ENCODE data around the gene COL18A1.
"Not testable (repeated sequence)": the region's sequence is repeated elsewhere in the genome, so short reads cannot be mapped to it uniquely, and the experiment has no call there.

Gene COL18A1

GRCh38 chr21:45497846-45498645 lies 93.1 kb downstream of the COL18A1 start:
- DNase-seq, result no peak

GRCh38 chr21:45498646-45499000 lies 93.7 kb downstream of the COL18A1 start:
- no peak for DNase-seq

DNA sequence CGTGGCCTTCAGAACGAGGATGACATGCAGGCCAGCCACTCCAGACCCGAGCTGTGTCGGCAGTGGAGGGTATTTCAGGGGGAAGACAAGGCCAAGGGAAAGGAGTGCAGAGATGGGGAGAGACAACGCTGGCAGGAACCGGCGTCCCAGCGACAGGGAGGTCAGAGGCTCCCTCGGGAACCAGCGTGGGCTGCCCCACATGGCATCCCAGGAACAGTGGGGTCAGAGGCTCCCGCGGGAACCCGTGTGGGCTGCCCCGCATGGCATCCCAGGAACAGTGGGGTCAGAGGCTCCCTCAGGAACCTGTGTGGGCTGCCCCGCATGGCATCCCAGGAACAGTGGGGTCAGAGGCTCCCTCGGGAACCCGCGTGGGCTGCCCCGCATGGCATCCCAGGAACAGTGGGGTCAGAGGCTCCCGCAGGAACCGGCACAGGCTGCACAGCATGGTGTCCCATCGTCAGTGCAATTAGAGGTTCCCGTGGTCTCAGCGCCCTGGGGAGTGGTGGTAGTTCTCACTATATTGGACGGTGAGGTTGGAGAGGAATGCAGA lies 94.3 kb downstream of the COL18A1 start:
- no peak for DNase-seq

GRCh38 chr21:45499970-45500577 lies 95.1 kb downstream of the COL18A1 start:
- DNase-seq, result no peak

GRCh38 chr21:45501081-45502005 lies 96.4 kb downstream of the COL18A1 start:
- DNase-seq, result not testable (repeated sequence)

- DNase-seq, result no peak
Measured at GRCh38 chr21:45502006-45502345, 97.0 kb downstream of the COL18A1 start.

DNA sequence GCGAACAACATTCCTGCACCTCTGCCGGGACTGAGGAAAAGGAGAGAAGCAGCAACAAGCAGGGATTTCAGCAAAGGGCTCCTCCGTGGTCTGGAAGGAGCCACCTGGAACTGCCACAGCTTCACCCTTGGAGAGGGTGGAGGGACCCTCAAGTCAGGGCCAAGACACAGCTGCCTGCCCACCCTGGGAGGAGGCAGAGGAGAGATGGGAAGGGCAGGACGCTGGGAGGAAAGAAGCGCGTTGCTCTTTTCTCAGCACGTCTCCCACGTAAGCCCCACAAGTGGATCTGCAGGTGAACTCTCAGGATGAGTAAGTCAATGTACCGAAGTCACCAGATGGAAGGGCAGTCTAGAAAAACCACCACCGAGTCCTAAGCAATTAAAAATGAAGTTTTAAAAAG lies 97.6 kb downstream of the COL18A1 start:
- no peak for DNase-seq

- DNase-seq, result not testable (repeated sequence)
Measured at GRCh38 chr21:45503226-45503625, 98.3 kb downstream of the COL18A1 start.

- no peak for DNase-seq
Measured at GRCh38 chr21:45504021-45504515, 99.1 kb downstream of the COL18A1 start.

DNA sequence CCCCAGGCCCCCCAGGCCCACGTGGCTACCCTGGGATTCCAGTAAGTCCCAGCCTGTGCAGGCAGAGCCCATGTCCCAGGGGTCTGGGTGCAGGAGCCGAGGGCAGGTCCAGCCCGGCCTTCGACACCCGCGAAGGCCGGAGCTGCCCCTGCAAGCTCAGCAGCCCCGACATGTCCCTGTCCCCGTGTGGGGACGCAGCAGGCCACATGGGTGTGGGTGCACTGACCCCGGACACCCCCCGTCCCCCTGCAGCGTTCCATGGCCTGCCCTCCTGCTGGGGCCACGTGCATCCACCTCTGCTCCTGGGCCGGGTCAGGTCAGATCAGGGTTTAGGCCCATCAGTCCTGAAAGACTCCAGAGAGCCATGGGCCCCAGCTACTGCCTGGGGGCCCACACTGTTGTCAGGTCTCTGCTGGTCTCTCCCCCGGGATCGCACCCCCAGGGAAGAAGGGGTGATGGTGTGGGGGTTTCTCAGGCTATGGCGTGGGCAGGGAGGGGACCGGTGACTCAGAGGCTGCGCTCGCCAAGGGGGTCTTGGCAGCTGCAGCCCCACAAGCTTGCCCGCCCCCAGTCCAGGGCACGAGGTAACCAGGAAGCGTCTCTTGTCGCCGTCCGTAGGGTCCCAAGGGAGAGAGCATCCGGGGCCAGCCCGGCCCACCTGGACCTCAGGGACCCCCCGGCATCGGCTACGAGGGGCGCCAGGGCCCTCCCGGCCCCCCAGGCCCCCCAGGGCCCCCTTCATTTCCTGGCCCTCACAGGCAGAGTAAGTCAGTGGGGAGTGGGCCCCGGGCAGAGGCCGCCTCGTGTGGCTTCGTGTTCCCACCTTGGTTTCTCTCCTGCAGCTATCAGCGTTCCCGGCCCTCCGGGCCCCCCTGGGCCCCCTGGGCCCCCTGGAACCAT lies 99.8 kb downstream of the COL18A1 start:
- DNase-seq, result no peak

GRCh38 chr21:45505416-45506021 lies 100.6 kb downstream of the COL18A1 start:
- no peak for DNase-seq

- no peak for DNase-seq
Measured at GRCh38 chr21:45506241-45506817, 101.4 kb downstream of the COL18A1 start.

DNA sequence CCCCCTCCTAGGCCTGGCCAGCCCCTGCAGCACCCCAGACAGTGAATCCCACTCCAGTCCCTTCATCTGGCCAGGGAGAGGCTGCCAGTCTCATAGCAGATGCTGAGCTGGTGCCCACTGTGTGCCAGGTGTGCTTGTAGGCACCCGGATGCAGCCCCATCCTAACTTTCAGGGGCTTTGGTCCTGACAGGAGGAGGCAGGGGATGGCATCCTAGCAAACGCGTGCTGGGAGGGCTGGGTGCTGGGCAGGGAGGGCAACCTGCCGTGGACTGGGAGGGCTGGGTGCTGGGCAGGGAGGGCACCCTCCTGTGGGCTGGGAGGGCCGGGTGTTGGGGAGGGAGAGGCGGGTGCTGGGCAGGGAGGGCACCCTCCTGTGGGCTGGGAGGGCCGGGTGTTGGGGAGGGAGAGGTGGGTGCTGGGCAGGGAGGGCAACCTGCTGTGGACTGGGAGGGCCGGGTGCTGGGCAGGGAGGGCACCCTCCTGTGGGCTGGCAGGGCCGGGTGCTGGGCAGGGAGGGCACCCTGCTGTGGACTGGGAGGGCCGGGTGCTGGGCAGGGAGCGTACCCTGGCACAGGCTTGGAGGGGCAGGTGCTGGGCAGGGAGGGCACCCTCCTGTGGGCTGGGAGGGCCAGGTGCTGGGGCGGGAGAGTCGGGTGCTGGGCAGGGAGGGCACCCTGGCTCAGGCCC lies 102.0 kb downstream of the COL18A1 start:
- no peak for DNase-seq

DNA sequence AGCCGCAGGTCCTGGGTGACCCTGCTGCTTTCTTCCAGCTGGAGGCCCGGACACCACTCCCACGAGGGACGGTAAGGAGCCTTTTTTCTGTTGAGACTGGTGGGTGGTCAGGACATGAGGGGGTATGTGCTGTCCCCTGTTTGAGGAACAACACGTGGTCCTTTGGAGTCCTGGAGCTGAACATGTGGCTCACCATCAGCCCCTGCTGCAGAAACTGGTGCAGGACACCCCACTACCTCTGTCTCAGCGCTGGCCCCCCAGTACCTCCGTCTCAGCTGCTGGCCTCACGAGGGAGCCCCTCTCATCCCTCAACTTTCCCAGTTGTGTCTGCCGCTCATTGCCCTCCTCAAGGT lies 102.5 kb downstream of the COL18A1 start:
- DNase-seq, result no peak

GRCh38 chr21:45507888-45508508 lies 103.0 kb downstream of the COL18A1 start:
- DNase-seq, result no peak

DNA sequence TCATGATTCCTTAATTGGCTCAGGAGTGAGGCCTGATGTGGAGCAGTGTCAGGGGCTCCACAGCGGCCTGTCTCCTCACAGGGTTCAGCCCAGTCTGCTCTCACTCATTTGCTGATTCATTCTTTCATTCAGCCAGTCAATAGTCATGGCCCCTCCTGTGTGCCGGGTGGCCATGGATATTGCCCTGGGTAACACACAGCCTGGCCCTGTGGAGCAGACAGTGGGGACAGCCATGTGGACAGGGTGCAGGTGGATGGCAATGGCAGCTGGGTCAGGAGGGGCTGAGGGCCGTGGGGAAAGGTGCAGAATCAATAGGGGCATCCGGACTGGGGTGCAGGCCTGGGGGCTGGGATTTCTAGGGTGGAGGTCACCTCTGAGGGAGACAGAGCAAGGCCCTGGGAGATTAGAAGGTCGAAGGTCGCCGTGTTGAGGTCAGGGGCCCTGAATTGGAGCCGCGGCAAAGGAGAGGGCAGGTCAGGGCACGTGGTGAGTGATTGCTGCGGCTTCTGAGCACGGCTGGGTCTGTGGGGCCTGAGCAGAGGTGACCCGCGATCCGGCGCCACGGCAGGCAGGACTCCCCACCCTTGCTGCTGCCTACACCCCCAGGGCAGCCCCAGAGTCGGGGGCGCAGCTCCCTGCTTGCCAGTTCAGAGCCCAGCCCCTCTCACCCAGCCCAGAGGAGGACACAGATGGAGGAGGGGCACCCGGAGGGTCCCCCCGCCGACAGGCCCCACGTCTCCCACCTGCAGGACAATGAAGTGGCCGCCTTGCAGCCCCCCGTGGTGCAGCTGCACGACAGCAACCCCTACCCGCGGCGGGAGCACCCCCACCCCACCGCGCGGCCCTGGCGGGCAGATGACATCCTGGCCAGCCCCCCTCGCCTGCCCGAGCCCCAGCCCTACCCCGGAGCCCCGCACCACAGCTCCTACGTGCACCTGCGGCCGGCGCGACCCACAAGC lies 103.9 kb downstream of the COL18A1 start:
- DNase-seq, result no peak

GRCh38 chr21:45509566-45510465 lies 104.9 kb downstream of the COL18A1 start:
- DNase-seq, result no peak

DNA sequence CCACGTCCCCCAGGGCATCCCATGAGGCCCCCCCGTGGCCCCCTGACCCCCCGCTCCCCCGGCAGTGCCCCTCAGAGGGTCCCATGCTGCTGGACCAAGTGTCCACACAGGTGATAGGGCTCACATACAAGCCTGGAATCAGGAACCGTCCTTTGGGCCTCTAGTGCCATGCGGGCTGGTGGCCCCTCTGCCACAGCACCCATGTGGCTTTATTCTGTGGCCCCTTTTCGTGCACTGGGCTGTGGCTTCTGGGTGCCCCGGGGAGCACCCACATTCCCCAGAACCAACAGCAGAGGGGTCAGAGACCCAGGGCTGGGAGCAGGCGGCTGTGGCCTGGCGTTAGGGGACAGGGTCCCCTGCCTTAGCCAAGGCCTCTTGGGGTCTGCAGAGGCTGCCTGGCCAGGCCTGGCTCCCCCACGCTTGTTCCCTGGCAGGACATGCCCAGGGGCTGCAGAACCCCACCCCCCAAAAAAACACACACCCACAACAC lies 105.5 kb downstream of the COL18A1 start:
- DNase-seq, result no peak

Data from OCI-M1 (cell line).